HepG2 (cell line): ENCODE results near the gene EPHB6. TPM values are rescaled to one million over a fixed set of nuclear protein-coding genes. Genes with fewer than 3 reads are reported as not detected.

Source experiments
- ATAC-seq: fragments of 200-7000 bp; cut with Tn5 transposase; 3 replicates; pipeline ENCODE4 v1.9.1; 2020; ENCODE audit warnings: mild to moderate bottlenecking, moderate library complexity
- BruUV-seq: library from RNA; stranded (reverse); fragments of 400-500 nt; replicated peaks from 2 replicates; lab custom pipeline; 2021; lab: Mats Ljungman, UMichigan
- CTCF ChIA-PET: fragments of 300-600 bp; formaldehyde crosslinking; extraction: SDS; loops from one replicate; lab custom pipeline; 2021; ENCODE audit warnings: low total read pairs, inconsistent platforms, low intra/inter-chr PET ratio; lab: Yijun Ruan, JAX
- POLR2A ChIA-PET: fragments of 350-600 bp; sonication (Branson Sonifier 250); formaldehyde crosslinking; loops from one replicate; lab custom pipeline; 2020; ENCODE audit warnings: antibody characterized with exemption, inconsistent platforms; lab: Yijun Ruan, JAX
- DNase-seq: peaks from one replicate; pipeline ENCODE4 v3.0.0-alpha.2; 2015; ENCODE audit warnings: low spot score
- FAIRE-seq: peaks from 3 replicates; lab custom pipeline; 2011; peaks lifted over from hg19 to GRCh38; lab: Jason Lieb, UNC
- H2AFZ ChIP-seq: one replicate; pipeline ENCODE4 v1.6.1; 2011; ENCODE audit warnings: low read length, inconsistent platforms
- H3K27ac ChIP-seq: fragments of 300-600 bp; 3 replicates; pipeline ENCODE4 v1.8.0; 2011; ENCODE audit warnings: mixed run types, mild to moderate bottlenecking, mixed read lengths, low read length, inconsistent platforms; ENCODE audit not compliant: insufficient read depth; ENCODE audit errors: extremely low read length
- H3K27me3 ChIP-seq, 2 experiments: fragments of 200-600 bp in 1 of 2; 2 replicates in 1 of 2; 3 replicates in 1 of 2; pipeline versions ENCODE4 v1.6.0 to v1.8.0; 2011; ENCODE audit warnings: low read length in 2 of 2, mild to moderate bottlenecking in 2 of 2, moderate library complexity in 2 of 2, inconsistent platforms in 1 of 2; ENCODE audit not compliant: insufficient read depth in 2 of 2, control insufficient read depth in 1 of 2
- H3K36me3 ChIP-seq, 2 experiments: fragments of 200-600 bp in 1 of 2; replicated peaks in 1 of 2; 2 replicates in 1 of 2; 3 replicates in 1 of 2; pipeline versions ENCODE4 v1.5.1 to v1.8.0; 2011; ENCODE audit warnings: low read length in 2 of 2, inconsistent platforms in 1 of 2; ENCODE audit not compliant: insufficient read depth in 2 of 2, control insufficient read depth in 1 of 2
- H3K4me1 ChIP-seq: 2 replicates; pipeline ENCODE4 v1.5.1; 2012; ENCODE audit warnings: low read length, inconsistent platforms; ENCODE audit not compliant: insufficient read depth
- H3K4me2 ChIP-seq: 2 replicates; pipeline ENCODE4 v1.6.0; 2011; ENCODE audit warnings: low read depth, low read length, inconsistent platforms
- H3K4me3 ChIP-seq, 3 experiments: fragments of 200-600 bp in 1 of 3; sonication (generic), shearing (Covaris generic) in 1 of 3; replicated peaks in 1 of 3; 2 replicates each; pipeline ENCODE4 v1.5.1; 2011 to 2016; ENCODE audit warnings: low read length in 3 of 3, inconsistent platforms in 2 of 3, low read depth in 2 of 3, mild to moderate bottlenecking in 2 of 3, control low read depth in 1 of 3, mixed read lengths in 1 of 3; ENCODE audit not compliant: insufficient read depth in 1 of 3
- H3K79me2 ChIP-seq: one replicate; pipeline ENCODE4 v1.6.1; 2011; ENCODE audit warnings: low read length, inconsistent platforms; ENCODE audit not compliant: insufficient read depth
- H3K9ac ChIP-seq: 2 replicates; pipeline ENCODE4 v1.6.0; 2011; ENCODE audit warnings: mild to moderate bottlenecking, low read depth, low read length, inconsistent platforms; ENCODE audit not compliant: insufficient read depth
- H3K9me3 ChIP-seq: 2 replicates; pipeline ENCODE4 v1.5.1; 2012; ENCODE audit warnings: mild to moderate bottlenecking, low read length
- H4K20me1 ChIP-seq: 2 replicates; pipeline ENCODE4 v1.6.0; 2011; ENCODE audit warnings: inconsistent platforms, mild to moderate bottlenecking, low read length, moderate library complexity; ENCODE audit not compliant: insufficient read depth
- ATRX ChIP-seq: sonication (generic); formaldehyde crosslinking; IDR thresholded peaks from 2 replicates; pipeline ENCODE4 v1.4.0; 2020; ENCODE audit warnings: missing genetic modification reagents, borderline replicate concordance
- E2F5 ChIP-seq: sonication (generic); formaldehyde crosslinking; conservative IDR thresholded peaks from 2 replicates; pipeline ENCODE4 v1.4.0; 2020; ENCODE audit warnings: missing genetic modification reagents
- FLYWCH1 ChIP-seq: sonication (generic); formaldehyde crosslinking; IDR thresholded peaks from 2 replicates; pipeline ENCODE4 v1.8.1; 2023; ENCODE audit warnings: mild to moderate bottlenecking, missing genetic modification reagents
- FOXO4 ChIP-seq: sonication (generic); formaldehyde crosslinking; conservative IDR thresholded peaks from 2 replicates; pipeline ENCODE4 v1.8.1; 2023; ENCODE audit warnings: missing genetic modification reagents
- HCFC1 ChIP-seq: fragments of 150-350 bp; IDR thresholded peaks from 2 replicates; pipeline ENCODE4 v1.6.1; 2014; ENCODE audit warnings: low read depth, low read length
- MIER3 ChIP-seq: IDR thresholded peaks from 2 replicates; pipeline ENCODE4 v1.6.1; 2016; ENCODE audit warnings: missing compliant biosample characterization, borderline replicate concordance
- POLR2A ChIP-seq, 2 experiments: IDR thresholded peaks; 2 replicates each; pipeline ENCODE4 v1.6.1; 2011; ENCODE audit warnings: low read depth in 2 of 2, low read length in 2 of 2, mild to moderate bottlenecking in 1 of 2, moderate library complexity in 1 of 2; ENCODE audit not compliant: insufficient read depth in 1 of 2
- RELA ChIP-seq: sonication (generic); formaldehyde crosslinking; IDR thresholded peaks from 2 replicates; pipeline ENCODE4 v1.4.0; 2020; ENCODE audit warnings: missing genetic modification reagents
- SCMH1 ChIP-seq: sonication (generic); formaldehyde crosslinking; IDR thresholded peaks from 2 replicates; pipeline ENCODE4 v1.9.0; 2021; ENCODE audit warnings: missing genetic modification reagents, mild to moderate bottlenecking, borderline replicate concordance
- YY1 ChIP-seq: IDR thresholded peaks from 2 replicates; pipeline ENCODE4 v1.6.1; 2011; ENCODE audit warnings: low read length, low read depth, moderate library complexity, mild to moderate bottlenecking; ENCODE audit not compliant: insufficient read depth, insufficient replicate concordance
- ZIK1 ChIP-seq: sonication (generic); formaldehyde crosslinking; IDR thresholded peaks from 2 replicates; pipeline ENCODE4 v1.5.0; 2020; ENCODE audit warnings: mild to moderate bottlenecking, low read depth, missing genetic modification reagents, borderline replicate concordance
- ZNF260 ChIP-seq: sonication (generic); formaldehyde crosslinking; IDR thresholded peaks from 2 replicates; pipeline ENCODE4 v1.4.0; 2020; ENCODE audit warnings: missing genetic modification reagents, low read depth, mild to moderate bottlenecking, borderline replicate concordance
- ZNF431 ChIP-seq: sonication (generic); formaldehyde crosslinking; IDR thresholded peaks from 2 replicates; pipeline ENCODE4 v1.9.0; 2022; ENCODE audit warnings: missing genetic modification reagents, low read depth, mild to moderate bottlenecking, borderline replicate concordance
- ZNF574 ChIP-seq: sonication (generic); formaldehyde crosslinking; IDR thresholded peaks from 2 replicates; pipeline ENCODE4 v1.4.0; 2020; ENCODE audit warnings: missing genetic modification reagents
- WGBS: methylation state at CpG from one replicate; pipeline ENCODE4 v1.1.6; 2017; ENCODE audit warnings: low lambda C conversion rate; 5-methylcytosine and 5-hydroxymethylcytosine counted together
- in situ Hi-C: cut with HindIII; loops from 2 replicates; pipeline ENCODE4 v1.10.0; 2017; ENCODE audit warnings: low pct_unique_long_range_greater_than_20kb; ENCODE audit not compliant: extremely low pct_ligation_motif_present
- intact Hi-C: fragments of 100-400 bp; cut with micrococcal nuclease; formaldehyde crosslinking; loops from one replicate; pipeline ENCODE4 v1.10.0; 2022; ENCODE audit not compliant: unreplicated experiment
- polyA plus RNA-seq, 8 experiments: library from polyadenylated mRNA; depleted of rRNA in 3 of 8; stranded (reverse) in 7 of 8; unstranded in 1 of 8; fragments of >200 nt; fragmentation: Illumina TruSeq in 4 of 8; extraction: Trizol in 4 of 8; gene quantifications; 2 replicates each; pipeline versions ENCODE4 v1.2.1 to v1.2.3, GENCODE V29; 2011 to 2016; ENCODE audit warnings: low read depth in 4 of 8, missing spikeins in 1 of 8, mixed read lengths in 1 of 8; ENCODE audit not compliant: insufficient read depth in 1 of 8
- total RNA-seq, 5 experiments: library from RNA; depleted of rRNA; stranded (reverse); fragments of >200 nt; fragmentation: Illumina TruSeq; extraction: Trizol; gene quantifications; 2 replicates each; pipeline ENCODE4 v1.2.3, GENCODE V29; 2016; ENCODE audit warnings: low read depth in 1 of 5

EPHB6 gene
- total and polyA plus RNA-seq, 2 of the 13 experiments (the other 11 are each of a cell fraction or from before 2014, with no cell fraction given), result not detected

GRCh38 chr7:142870566-142871259 lies 15.8 kb downstream of the EPHB6 start:
- BruUV-seq, result no TSS peak
- TF ChIP-seq ATRX (CRISPR knock-in tag) (no peak), ZNF431 (CRISPR knock-in tag) (no peak), ZNF260 (CRISPR knock-in tag) (no peak), RELA (CRISPR knock-in tag) (no peak), YY1 (no peak), ZNF574 (CRISPR knock-in tag) (no peak), E2F5 (CRISPR knock-in tag) (no peak), SCMH1 (CRISPR knock-in tag) (no peak), FLYWCH1 (no peak), ZIK1 (CRISPR knock-in tag) (no peak), POLR2A (IDR thresholded peaks at IDR 0.05; ENCODE audit: insufficient read depth in 1 of 2, low read depth in 2 of 2, low read length in 2 of 2) (no peak), MIER3 (CRISPR knock-in tag) (no peak), FOXO4 (CRISPR knock-in tag) (no peak), HCFC1 (no peak)
- ATAC-seq (no peak), DNase-seq (no peak), FAIRE-seq (no peak)
- intact Hi-C loops (no loop called here), in situ Hi-C loops (loop anchor here (10.0 kb wide), 1 partner anchor 344 kb away; no protein-coding TSS in a partner anchor)
- H3K9ac ChIP-seq, result no peak overlapping the region
- peaks cover 2 to 22% of the 10 kb centered on the region in 2 experiments; a peak in 4 of 5 replicates for H3K27me3 ChIP-seq
- no peaks in the 10 kb centered on the region for H3K79me2 ChIP-seq
- no peak overlapping the region for H3K27ac ChIP-seq
- H4K20me1 ChIP-seq, result no peaks in the 10 kb centered on the region
- no peaks in the 10 kb centered on the region for H3K9me3 ChIP-seq
- H3K4me3 ChIP-seq, result no peak overlapping the region
- no peak overlapping the region for H3K4me2 ChIP-seq
- 13% methylated on average over 9 of the region's 14 CpGs for WGBS
- no peaks in the 10 kb centered on the region for H3K36me3 ChIP-seq
- ChIA-PET CTCF (no interaction called here), POLR2A (no interaction called here)
- no peak overlapping the region for H2AFZ ChIP-seq
- H3K4me1 ChIP-seq, result no peaks in the 10 kb centered on the region
